HG03460 (cell line): ENCODE data around the gene DNMT3A.
A peak's percentile ranks its signal among the peaks of the same experiment; 100 is the strongest.

Experiments
- ATAC-seq: cut with Tn5 transposase; IDR thresholded peaks from one replicate; pipeline ENCODE4 v1.9.1; 2021; ENCODE audit not compliant: unreplicated experiment

The DNMT3A gene

GRCh38 chr2:25347205-25347815, 5.6 kb upstream of the DNMT3A start:
- ATAC-seq, result no peak

DNA sequence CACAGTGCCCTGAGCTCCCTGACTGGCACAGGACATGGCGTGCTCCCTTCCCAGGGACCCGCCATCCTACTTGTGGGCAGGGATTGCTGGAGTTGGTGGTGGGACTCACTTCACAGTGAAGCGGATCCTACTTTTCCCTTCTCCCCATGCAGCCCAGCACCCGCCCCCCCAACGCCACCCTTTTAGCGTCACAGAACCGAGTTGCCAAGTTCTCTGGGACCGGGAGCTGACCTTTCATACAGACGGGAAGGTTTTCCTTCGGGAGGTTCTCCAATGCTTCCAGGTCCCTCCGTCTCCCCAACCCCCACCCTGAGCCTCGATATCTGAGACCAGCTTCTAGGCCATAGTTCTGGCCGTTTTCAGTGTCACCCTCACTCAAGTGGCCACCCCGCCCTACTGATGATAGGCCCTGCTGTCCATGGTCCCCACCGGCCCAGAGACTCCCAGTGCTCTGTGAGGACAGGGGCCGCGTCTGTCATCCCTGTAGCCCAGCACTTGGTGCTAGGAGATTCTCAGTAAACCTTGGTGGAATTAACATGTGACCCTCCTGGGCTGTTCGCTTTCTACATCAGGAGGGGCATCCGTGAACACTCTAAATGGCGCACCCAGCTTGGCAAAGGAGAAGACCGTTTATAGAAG, 1.6 kb upstream of the DNMT3A start:
- no peak for ATAC-seq

DNA sequence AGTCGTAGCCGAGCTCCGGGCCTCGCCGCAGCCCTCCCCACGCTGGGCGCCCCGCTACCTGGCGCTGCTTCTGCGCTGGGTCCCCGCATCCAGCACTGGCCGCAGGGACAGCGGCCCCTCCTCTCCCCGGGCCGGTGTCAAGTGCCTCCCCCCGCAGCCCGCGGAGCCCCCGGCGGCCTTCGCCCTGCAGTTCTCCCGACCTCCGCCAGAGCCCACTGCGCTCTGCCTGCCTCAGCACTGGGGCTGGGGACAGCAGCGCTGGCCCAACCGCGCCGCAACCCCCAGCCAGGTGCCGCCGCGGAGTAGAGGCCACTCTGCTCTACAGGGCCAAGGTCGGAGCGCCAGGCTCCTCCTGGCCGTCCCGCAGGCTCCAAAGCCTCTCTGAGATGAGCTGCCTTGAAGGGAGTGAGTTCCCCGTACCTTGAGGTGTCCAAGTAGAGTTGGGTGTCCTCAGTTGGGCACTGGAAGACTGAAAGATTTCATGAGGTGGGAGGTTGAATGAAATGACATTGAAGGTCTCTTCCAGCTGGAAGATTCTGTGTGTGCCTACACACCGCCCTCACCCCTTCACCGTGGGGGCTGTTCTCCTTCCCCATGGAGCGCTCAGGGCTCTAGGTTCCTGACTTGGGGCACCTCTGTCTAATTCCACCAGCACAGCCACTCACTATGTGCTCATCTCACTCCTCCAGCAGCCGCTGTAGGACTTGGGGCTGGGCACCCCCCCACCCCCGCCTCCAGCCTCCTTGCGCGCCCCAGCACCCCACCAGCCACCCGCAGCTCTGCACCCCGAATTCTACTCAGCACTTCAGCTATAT, 854 bp upstream of the DNMT3A start:
- peak; percentile 82 for ATAC-seq

GRCh38 chr2:25341011-25341727, 556 bp downstream of the DNMT3A start:
- peak; percentile 8 for ATAC-seq

DNA sequence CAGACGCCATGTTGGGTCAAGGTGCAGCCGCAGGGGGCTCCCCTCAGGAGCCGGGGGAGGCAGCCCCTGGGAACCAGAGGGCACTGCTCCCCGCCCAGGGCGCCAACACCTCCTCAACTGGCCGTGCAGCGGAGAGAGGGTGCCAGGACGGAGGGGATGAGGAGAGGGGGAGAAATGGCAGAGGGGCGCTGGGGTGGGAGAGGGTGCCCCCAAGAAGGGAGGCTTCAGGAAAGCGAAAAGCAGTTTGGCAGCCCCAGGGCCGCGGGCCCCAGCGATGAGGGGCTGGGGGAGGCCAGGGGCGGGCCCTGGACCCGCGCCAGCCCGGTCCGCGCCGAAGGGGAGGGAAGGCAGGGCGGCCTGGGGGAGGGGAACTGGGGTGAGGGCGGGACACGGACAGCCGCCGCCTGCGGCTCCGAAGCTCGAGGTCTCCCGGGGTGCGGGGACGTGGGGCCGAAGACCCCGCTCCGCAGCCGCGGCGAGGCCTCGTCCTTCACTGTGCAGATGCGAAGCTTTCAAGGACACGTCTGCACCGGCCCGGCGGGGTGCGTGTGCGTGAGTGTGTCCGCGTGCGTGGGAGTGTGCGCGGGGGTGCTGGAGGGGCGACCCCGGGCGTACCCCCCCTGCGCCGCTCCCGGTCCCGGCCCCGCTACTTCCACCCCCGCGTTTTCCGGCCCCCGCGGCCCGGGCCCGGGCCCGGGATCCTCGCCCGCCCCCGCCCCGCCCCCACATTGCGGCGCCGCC, 1.4 kb downstream of the DNMT3A start:
- ATAC-seq, result no peak

- no peak for ATAC-seq
Measured at GRCh38 chr2:25339791-25340180, 1.9 kb downstream of the DNMT3A start.

DNA sequence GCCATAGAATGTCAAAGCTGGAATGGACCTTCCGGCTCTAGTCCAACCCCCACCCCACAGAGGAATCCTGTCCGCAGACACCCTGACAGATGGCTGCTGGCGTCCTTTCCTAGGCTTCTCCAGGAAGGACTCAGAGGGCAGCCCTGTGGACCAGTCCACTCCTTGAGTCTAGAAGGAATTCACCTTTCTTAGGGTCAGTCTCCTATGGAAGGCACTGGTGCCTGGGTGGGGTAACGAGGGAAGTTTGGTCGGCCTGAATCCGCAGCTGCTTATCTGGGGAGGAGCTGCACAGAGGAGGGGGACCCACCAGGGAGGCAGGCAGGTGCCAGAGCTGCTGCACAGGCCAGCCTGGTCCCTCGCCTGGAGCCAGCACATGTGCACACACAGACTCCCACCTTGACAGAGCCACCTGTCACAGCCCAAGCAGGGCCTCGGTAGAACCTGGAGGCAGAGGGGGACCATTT, 2.5 kb downstream of the DNMT3A start:
- no peak for ATAC-seq

DNA sequence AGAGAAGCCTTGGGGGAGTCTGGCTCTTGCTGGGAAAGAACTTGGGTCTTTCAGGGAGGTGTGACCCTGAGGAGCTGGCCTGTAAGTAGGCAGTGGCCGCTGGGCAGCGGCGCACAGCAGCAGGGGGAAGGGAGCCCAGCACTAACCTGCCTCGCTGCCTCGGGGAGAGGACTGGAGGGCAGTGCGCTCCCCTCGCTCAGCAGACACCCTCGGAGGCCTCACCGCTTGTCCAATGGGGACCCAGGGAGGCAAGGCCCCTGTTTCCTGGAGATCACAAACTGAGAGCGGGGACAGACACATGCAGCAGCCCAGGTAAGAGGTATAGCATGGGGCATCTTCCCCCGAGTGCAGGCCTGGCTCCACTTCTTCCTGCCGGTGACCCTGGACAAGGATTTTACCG, 3.3 kb downstream of the DNMT3A start:
- no peak for ATAC-seq

GRCh38 chr2:25337891-25338290, 3.8 kb downstream of the DNMT3A start:
- no peak for ATAC-seq

DNA sequence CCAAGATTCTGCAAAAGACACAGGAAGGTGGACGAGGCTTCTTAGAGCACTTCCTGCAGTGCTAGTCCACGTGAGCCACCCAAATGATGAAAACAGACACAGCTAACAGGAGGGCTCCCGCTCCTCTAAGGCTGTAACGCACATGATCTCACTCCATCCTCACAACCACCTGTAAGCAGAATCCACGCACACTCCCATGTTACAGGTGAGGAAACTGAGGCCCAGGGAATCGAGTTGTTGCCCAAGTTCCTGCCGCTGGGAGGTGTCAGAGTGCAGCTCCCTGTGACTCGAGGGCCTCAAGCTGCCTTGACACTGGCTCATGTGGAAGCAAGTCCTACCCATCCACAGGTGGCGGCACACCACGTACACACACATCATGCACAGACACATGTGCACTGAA, 4.4 kb downstream of the DNMT3A start:
- ATAC-seq, result no peak

DNA sequence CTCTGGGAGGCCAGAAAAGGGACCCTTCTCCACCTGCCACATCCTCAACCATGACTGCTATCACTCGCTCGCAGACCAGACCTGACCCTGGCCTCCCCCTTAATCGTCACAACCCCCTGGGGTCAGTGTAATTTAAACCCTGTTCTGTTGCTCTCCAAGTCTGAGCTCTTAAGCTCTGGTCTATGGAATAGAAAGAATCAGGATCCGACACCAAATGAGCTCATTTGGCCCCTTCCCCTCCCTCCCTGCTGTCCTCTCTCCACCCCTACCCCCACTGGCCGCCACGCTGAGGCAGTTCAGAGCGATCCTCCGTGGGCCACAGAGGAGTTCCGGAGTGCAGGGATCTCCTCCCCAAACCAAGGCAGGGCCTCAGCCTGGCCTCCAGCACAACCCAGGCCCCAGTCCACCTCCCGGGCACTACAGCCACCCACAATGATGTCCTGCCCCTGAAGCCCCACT, 5.3 kb downstream of the DNMT3A start:
- ATAC-seq, result no peak

DNA sequence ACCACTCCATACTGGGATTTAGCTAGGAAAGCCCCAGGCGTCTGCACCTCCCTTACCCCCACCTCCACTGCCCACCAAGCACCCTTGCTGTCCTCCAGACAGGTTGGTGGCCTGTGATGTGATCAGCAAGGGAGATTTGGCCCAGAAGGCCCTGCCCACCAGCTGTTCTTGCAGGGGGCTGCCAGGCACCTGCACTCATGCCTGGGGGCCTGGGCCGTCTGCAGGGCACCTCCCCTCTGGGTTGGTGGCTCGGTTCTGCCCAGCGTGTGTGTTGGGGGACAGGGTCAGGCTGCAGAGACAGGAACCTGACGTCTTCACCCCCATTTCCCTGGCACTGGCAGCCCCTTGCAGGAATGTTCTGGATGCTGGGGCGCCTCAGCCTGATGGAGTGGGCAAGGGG, 5.8 kb downstream of the DNMT3A start:
- ATAC-seq, result no peak

DNA sequence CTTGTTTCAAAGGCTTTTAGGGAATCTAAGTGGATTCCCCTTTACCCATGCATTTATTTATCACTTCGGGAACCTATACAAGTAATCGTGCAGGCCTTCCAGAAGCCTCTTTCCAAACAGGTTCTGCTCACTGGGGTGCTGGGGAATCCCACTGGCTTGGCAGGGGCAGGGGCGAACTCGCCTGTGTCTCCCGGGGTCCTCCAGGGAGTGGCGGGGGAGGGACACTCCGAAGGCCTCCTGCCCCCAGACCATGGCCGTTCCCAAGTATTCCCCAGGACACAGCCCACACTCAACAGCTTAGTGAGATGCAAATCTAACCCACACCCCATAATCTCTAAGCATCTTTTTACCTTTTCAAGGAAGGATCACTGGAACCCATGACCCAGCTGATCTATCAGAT, 6.5 kb downstream of the DNMT3A start:
- ATAC-seq, result no peak

DNA sequence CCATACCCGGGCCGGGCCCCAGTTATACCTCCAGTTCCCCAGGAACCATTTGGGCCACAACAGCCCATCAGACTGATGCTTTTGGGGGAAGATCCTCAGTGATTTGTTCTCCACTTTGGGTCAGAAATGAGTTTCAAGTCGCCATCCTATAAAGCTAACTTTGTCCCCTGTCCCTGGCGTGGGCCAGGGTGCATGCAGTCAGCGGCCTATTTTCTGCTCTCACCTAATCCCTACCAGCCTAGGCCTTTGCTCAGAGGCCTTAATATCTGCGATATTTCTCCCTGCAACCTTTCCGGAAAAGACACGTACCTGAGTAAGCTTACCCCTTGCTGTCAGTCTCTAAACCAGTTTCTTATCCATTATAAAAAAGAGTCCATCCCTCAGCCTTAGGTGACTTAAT, 7.2 kb downstream of the DNMT3A start:
- ATAC-seq, result no peak

GRCh38 chr2:25333981-25334380, 7.7 kb downstream of the DNMT3A start:
- ATAC-seq, result no peak

DNA sequence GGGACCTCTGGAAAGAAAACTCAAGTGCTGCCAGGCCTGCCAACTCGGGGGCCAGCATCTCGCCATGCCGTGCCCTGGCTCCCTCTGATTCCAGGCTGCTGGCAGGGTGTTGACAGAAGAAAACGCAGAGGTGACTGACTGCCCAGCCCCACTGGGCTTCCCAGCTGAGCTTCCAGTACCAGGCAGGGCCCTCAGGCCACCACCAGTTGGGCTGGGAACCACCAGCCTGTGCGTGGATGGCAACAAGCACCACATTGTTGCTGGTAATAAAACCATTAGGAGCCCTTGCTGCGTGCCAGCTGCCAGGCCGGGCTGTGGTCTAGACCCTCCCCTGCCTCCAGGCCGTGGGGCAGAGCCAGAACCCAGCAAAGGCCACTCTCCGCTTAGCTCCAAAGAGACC, 9.2 kb downstream of the DNMT3A start:
- ATAC-seq, result no peak

- ATAC-seq, result no peak
Measured at GRCh38 chr2:25331686-25332365, 9.9 kb downstream of the DNMT3A start.

DNA sequence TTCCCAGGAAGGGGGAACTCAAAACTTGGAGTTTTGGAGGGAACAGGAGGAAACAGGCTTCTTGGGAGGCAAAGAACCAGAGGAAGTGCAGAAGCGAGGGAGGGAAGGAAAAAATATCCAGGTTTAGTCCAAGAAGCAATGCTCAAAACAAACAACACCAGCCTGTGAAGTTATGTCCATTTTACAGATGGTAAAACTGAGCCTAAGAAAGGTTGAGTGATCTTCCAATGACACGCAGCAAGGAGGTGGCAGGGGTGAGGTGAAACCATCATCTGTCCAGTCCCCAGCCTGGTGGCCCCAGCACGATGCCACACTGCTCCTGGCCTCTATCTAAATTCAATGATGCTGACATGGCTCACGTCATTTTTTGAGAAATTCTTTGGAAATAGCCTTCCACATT, 10.8 kb downstream of the DNMT3A start:
- ATAC-seq, result no peak

DNA sequence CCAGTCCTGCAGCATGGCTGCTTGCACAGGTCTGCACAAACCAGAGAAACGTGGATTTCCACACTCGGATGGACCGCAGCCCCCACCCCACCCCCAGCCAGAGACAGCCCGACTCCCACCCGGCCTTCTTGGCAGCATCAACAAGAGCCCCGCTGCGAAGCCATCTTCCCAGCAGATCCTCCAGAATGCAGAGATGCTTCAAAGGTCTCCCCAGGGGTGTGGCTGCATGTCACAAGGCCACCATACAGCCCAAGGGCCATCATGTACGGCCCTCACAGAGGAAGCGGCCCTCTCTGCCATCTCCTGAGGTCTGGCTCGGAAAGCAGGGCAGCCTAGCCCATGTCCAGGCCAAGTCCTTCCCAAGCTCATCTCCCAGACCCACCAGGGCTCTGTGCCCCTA, 11.5 kb downstream of the DNMT3A start:
- no peak for ATAC-seq
